HepG2 (cell line): Measurements from ENCODE around the gene SLC39A10. TPM values are rescaled to one million over a fixed set of nuclear protein-coding genes. Genes with fewer than 3 reads are reported as not detected.

Experiments
- ATAC-seq: fragments of 200-7000 bp; cut with Tn5 transposase; 3 replicates; pipeline ENCODE4 v1.9.1; 2020; ENCODE audit warnings: mild to moderate bottlenecking, moderate library complexity
- BruUV-seq: library from RNA; stranded (reverse); fragments of 400-500 nt; replicated peaks from 2 replicates; lab custom pipeline; 2021; lab: Mats Ljungman, UMichigan
- CTCF ChIA-PET: fragments of 300-600 bp; formaldehyde crosslinking; extraction: SDS; loops from one replicate; lab custom pipeline; 2021; ENCODE audit warnings: low total read pairs, inconsistent platforms, low intra/inter-chr PET ratio; lab: Yijun Ruan, JAX
- POLR2A ChIA-PET: fragments of 350-600 bp; sonication (Branson Sonifier 250); formaldehyde crosslinking; loops from one replicate; lab custom pipeline; 2020; ENCODE audit warnings: antibody characterized with exemption, inconsistent platforms; lab: Yijun Ruan, JAX
- DNase-seq: peaks from one replicate; pipeline ENCODE4 v3.0.0-alpha.2; 2015; ENCODE audit warnings: low spot score
- FAIRE-seq: peaks from 3 replicates; lab custom pipeline; 2011; peaks lifted over from hg19 to GRCh38; lab: Jason Lieb, UNC
- H2AFZ ChIP-seq: one replicate; pipeline ENCODE4 v1.6.1; 2011; ENCODE audit warnings: low read length, inconsistent platforms
- H3K27ac ChIP-seq: fragments of 300-600 bp; 3 replicates; pipeline ENCODE4 v1.8.0; 2011; ENCODE audit warnings: mixed run types, mild to moderate bottlenecking, mixed read lengths, low read length, inconsistent platforms; ENCODE audit not compliant: insufficient read depth; ENCODE audit errors: extremely low read length
- H3K27me3 ChIP-seq, 2 experiments: fragments of 200-600 bp in 1 of 2; 2 replicates in 1 of 2; 3 replicates in 1 of 2; pipeline versions ENCODE4 v1.6.0 to v1.8.0; 2011; ENCODE audit warnings: low read length in 2 of 2, mild to moderate bottlenecking in 2 of 2, moderate library complexity in 2 of 2, inconsistent platforms in 1 of 2; ENCODE audit not compliant: insufficient read depth in 2 of 2, control insufficient read depth in 1 of 2
- H3K36me3 ChIP-seq, 2 experiments: fragments of 200-600 bp in 1 of 2; replicated peaks in 1 of 2; 2 replicates in 1 of 2; 3 replicates in 1 of 2; pipeline versions ENCODE4 v1.5.1 to v1.8.0; 2011; ENCODE audit warnings: low read length in 2 of 2, inconsistent platforms in 1 of 2; ENCODE audit not compliant: insufficient read depth in 2 of 2, control insufficient read depth in 1 of 2
- H3K4me1 ChIP-seq: 2 replicates; pipeline ENCODE4 v1.5.1; 2012; ENCODE audit warnings: low read length, inconsistent platforms; ENCODE audit not compliant: insufficient read depth
- H3K4me2 ChIP-seq: 2 replicates; pipeline ENCODE4 v1.6.0; 2011; ENCODE audit warnings: low read depth, low read length, inconsistent platforms
- H3K4me3 ChIP-seq, 3 experiments: fragments of 200-600 bp in 1 of 3; sonication (generic), shearing (Covaris generic) in 1 of 3; replicated peaks in 1 of 3; 2 replicates each; pipeline ENCODE4 v1.5.1; 2011 to 2016; ENCODE audit warnings: low read length in 3 of 3, inconsistent platforms in 2 of 3, low read depth in 2 of 3, mild to moderate bottlenecking in 2 of 3, control low read depth in 1 of 3, mixed read lengths in 1 of 3; ENCODE audit not compliant: insufficient read depth in 1 of 3
- H3K79me2 ChIP-seq: one replicate; pipeline ENCODE4 v1.6.1; 2011; ENCODE audit warnings: low read length, inconsistent platforms; ENCODE audit not compliant: insufficient read depth
- H3K9ac ChIP-seq: 2 replicates; pipeline ENCODE4 v1.6.0; 2011; ENCODE audit warnings: mild to moderate bottlenecking, low read depth, low read length, inconsistent platforms; ENCODE audit not compliant: insufficient read depth
- H3K9me3 ChIP-seq: 2 replicates; pipeline ENCODE4 v1.5.1; 2012; ENCODE audit warnings: mild to moderate bottlenecking, low read length
- H4K20me1 ChIP-seq: 2 replicates; pipeline ENCODE4 v1.6.0; 2011; ENCODE audit warnings: inconsistent platforms, mild to moderate bottlenecking, low read length, moderate library complexity; ENCODE audit not compliant: insufficient read depth
- GTF2F1 ChIP-seq: fragments of 150-350 bp; IDR thresholded peaks from 2 replicates; pipeline ENCODE4 v1.6.1; 2014; ENCODE audit warnings: low read length
- HIVEP1 ChIP-seq: sonication (generic); formaldehyde crosslinking; IDR thresholded peaks from 2 replicates; pipeline ENCODE4 v1.4.0; 2020; ENCODE audit warnings: mild to moderate bottlenecking, missing genetic modification reagents
- IRF9 ChIP-seq: sonication (generic); formaldehyde crosslinking; IDR thresholded peaks from 2 replicates; pipeline ENCODE4 v1.8.0; 2022; ENCODE audit warnings: missing genetic modification reagents, mild to moderate bottlenecking, borderline replicate concordance
- MBD4 ChIP-seq: IDR thresholded peaks from 2 replicates; pipeline ENCODE4 v1.6.1; 2012; ENCODE audit warnings: low read length, inconsistent platforms, borderline replicate concordance
- MTF2 ChIP-seq: sonication (generic); formaldehyde crosslinking; IDR thresholded peaks from 2 replicates; pipeline ENCODE4 v1.5.0; 2020; ENCODE audit warnings: missing genetic modification reagents, borderline replicate concordance
- STAG1 ChIP-seq: sonication (generic); formaldehyde crosslinking; IDR thresholded peaks from 2 replicates; pipeline ENCODE4 v1.4.0; 2020; ENCODE audit warnings: missing genetic modification reagents
- ZNF251 ChIP-seq: sonication (generic); formaldehyde crosslinking; IDR thresholded peaks from 2 replicates; pipeline ENCODE4 v1.9.0; 2021; ENCODE audit warnings: mild to moderate bottlenecking, missing genetic modification reagents
- ZNF841 ChIP-seq: sonication (generic); formaldehyde crosslinking; IDR thresholded peaks from 2 replicates; pipeline ENCODE4 v1.8.1; 2023; ENCODE audit warnings: missing genetic modification reagents, borderline replicate concordance
- WGBS: methylation state at CpG from one replicate; pipeline ENCODE4 v1.1.6; 2017; ENCODE audit warnings: low lambda C conversion rate; 5-methylcytosine and 5-hydroxymethylcytosine counted together
- in situ Hi-C: cut with HindIII; loops from 2 replicates; pipeline ENCODE4 v1.10.0; 2017; ENCODE audit warnings: low pct_unique_long_range_greater_than_20kb; ENCODE audit not compliant: extremely low pct_ligation_motif_present
- intact Hi-C: fragments of 100-400 bp; cut with micrococcal nuclease; formaldehyde crosslinking; loops from one replicate; pipeline ENCODE4 v1.10.0; 2022; ENCODE audit not compliant: unreplicated experiment
- polyA plus RNA-seq, 8 experiments: library from polyadenylated mRNA; depleted of rRNA in 3 of 8; stranded (reverse) in 7 of 8; unstranded in 1 of 8; fragments of >200 nt; fragmentation: Illumina TruSeq in 4 of 8; extraction: Trizol in 4 of 8; gene quantifications; 2 replicates each; pipeline versions ENCODE4 v1.2.1 to v1.2.3, GENCODE V29; 2011 to 2016; ENCODE audit warnings: low read depth in 4 of 8, missing spikeins in 1 of 8, mixed read lengths in 1 of 8; ENCODE audit not compliant: insufficient read depth in 1 of 8
- total RNA-seq, 5 experiments: library from RNA; depleted of rRNA; stranded (reverse); fragments of >200 nt; fragmentation: Illumina TruSeq; extraction: Trizol; gene quantifications; 2 replicates each; pipeline ENCODE4 v1.2.3, GENCODE V29; 2016; ENCODE audit warnings: low read depth in 1 of 5
- TF ChIP-seq, protein P1 (sequence below), 2 experiments: fragments of 450-650 bp in 1 of 2; sonication (generic) in 1 of 2; formaldehyde crosslinking in 1 of 2; IDR thresholded peaks; 2 replicates each; pipeline versions ENCODE4 v1.6.1 to v1.8.0; 2016 to 2022; ENCODE audit warnings: antibody characterized with exemption in 1 of 2, mild to moderate bottlenecking in 1 of 2, missing genetic modification reagents in 1 of 2

SLC39A10 gene
- total and polyA plus RNA-seq, 2 of the 13 experiments (the other 11 are each of a cell fraction or from before 2014, with no cell fraction given) = 13.2 to 21.0 TPM

DNA sequence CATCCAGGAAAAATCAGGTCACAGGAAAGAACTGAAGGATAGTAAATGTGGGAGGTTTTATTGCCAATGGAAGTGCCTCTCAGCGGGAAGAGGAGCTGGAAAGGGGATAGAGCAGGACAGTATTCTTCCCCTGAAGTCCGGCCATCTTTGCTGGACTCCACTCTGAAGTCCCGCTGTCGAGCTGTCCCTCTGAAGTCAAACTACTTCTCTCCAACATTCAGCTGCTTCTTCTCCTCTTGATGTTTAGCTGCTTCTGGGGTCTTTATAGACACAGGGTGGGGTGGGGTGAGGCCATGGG, 23.5 kb upstream of the SLC39A10 start:
- H3K27ac ChIP-seq = no peak overlapping the region
- intact Hi-C loops (no loop called here), in situ Hi-C loops (no loop called here)
- ATAC-seq (peak; percentile 36; the same call in 2 of the 3 replicates), DNase-seq (no peak), FAIRE-seq (no peak)
- no peaks in the 10 kb centered on the region for H3K9me3 ChIP-seq
- no peak overlapping the region for H2AFZ ChIP-seq
- TF ChIP-seq, protein P1, sequence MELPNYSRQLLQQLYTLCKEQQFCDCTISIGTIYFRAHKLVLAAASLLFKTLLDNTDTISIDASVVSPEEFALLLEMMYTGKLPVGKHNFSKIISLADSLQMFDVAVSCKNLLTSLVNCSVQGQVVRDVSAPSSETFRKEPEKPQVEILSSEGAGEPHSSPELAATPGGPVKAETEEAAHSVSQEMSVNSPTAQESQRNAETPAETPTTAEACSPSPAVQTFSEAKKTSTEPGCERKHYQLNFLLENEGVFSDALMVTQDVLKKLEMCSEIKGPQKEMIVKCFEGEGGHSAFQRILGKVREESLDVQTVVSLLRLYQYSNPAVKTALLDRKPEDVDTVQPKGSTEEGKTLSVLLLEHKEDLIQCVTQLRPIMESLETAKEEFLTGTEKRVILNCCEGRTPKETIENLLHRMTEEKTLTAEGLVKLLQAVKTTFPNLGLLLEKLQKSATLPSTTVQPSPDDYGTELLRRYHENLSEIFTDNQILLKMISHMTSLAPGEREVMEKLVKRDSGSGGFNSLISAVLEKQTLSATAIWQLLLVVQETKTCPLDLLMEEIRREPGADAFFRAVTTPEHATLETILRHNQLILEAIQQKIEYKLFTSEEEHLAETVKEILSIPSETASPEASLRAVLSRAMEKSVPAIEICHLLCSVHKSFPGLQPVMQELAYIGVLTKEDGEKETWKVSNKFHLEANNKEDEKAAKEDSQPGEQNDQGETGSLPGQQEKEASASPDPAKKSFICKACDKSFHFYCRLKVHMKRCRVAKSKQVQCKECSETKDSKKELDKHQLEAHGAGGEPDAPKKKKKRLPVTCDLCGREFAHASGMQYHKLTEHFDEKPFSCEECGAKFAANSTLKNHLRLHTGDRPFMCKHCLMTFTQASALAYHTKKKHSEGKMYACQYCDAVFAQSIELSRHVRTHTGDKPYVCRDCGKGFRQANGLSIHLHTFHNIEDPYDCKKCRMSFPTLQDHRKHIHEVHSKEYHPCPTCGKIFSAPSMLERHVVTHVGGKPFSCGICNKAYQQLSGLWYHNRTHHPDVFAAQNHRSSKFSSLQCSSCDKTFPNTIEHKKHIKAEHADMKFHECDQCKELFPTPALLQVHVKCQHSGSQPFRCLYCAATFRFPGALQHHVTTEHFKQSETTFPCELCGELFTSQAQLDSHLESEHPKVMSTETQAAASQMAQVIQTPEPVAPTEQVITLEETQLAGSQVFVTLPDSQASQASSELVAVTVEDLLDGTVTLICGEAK (IDR thresholded peaks at IDR 0.05) = no peak
- TF ChIP-seq, protein P1 (CRISPR knock-in tag; IDR thresholded peaks at IDR 0.05) = no peak
- TF ChIP-seq GTF2F1 (no peak), MTF2 (CRISPR knock-in tag) (no peak), ZNF841 (CRISPR knock-in tag) (no peak), ZNF251 (CRISPR knock-in tag) (no peak), IRF9 (CRISPR knock-in tag) (no peak), STAG1 (no peak), MBD4 (no peak), HIVEP1 (no peak)
- H3K36me3 ChIP-seq = no peaks in the 10 kb centered on the region
- H3K27me3 ChIP-seq = peaks cover 0 to 13% of the 10 kb centered on the region in 2 experiments; a peak in 2 of 5 replicates
- no peak overlapping the region for H3K9ac ChIP-seq
- no peak overlapping the region for H3K4me2 ChIP-seq
- no peaks in the 10 kb centered on the region for H3K4me1 ChIP-seq
- H4K20me1 ChIP-seq = no peaks in the 10 kb centered on the region
- H3K4me3 ChIP-seq = no peak overlapping the region
- ChIA-PET POLR2A (no interaction called here), CTCF (no interaction called here)
- no TSS peak for BruUV-seq
- 25% methylated on average over 4 of the region's 4 CpGs for WGBS
- H3K79me2 ChIP-seq = no peaks in the 10 kb centered on the region
